MV-4-11 (cell line): Measurements from ENCODE around the gene SEC61A1.

Source experiments
- DNase-seq: peaks from one replicate; lab custom pipeline; 2025; lab: John Stamatoyannopoulos, UW

SEC61A1 gene

DNA sequence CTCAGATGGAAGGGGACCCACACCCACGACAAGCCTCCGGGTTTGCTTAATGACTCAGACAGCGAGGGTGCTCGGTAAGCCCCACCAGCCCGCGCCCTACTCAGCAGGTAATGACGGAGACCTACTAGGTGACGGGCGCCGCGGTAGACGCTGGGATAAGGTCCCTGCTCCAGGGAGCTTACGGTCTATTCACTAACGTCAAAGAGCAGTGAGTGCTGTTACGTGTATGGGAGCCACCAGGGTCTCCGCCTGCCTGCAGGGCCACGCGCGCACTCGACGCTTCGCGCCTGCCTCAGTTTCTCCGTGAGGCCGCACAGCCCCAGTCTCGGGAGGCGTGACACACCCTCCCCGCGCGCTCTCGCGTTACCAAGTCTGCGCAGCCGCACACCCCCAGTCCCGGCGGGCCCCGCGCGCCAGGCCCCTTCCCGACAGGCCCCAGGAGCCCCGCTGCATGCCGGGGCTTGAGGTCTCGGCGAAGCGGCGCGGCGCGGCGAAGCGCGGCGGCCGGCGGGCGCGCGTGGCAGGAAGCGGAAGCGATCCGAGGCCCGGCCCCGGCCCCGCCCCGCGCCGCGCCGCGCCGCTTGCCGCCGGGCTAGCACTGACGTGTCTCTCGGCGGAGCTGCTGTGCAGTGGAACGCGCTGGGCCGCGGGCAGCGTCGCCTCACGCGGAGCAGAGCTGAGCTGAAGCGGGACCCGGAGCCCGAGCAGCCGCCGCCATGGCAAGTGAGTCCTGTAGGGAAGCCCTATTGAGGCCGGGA lies at the start of gene SEC61A1:
Gene SEC61A1, plus strand, starts transcription at position 601 of the 758 bp plus-strand sequence. Its CDS starts 116 bp downstream, at position 717.
- DNase-seq, result peak; percentile 89

DNA sequence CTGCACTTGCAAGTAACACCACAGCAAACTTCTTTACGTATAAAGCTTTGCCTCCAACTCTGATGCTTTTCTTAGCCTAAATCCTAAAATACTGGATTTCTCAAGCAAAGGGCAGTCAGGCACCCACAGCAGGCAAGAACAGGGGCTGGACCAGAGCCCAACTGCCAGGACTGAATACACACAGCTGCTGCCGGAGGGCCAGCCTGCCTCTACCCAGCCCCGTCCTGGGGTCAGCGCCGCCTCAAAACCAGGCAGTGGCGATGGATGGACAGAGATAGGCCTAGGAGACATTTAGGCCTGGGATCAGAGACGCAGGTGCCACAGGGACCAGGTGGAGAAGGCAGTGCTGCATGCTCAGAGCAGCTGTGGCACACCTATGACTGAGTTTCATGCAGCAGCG lies 47.6 kb upstream of the SEC61A1 start:
- DNase-seq, result no peak

DNA sequence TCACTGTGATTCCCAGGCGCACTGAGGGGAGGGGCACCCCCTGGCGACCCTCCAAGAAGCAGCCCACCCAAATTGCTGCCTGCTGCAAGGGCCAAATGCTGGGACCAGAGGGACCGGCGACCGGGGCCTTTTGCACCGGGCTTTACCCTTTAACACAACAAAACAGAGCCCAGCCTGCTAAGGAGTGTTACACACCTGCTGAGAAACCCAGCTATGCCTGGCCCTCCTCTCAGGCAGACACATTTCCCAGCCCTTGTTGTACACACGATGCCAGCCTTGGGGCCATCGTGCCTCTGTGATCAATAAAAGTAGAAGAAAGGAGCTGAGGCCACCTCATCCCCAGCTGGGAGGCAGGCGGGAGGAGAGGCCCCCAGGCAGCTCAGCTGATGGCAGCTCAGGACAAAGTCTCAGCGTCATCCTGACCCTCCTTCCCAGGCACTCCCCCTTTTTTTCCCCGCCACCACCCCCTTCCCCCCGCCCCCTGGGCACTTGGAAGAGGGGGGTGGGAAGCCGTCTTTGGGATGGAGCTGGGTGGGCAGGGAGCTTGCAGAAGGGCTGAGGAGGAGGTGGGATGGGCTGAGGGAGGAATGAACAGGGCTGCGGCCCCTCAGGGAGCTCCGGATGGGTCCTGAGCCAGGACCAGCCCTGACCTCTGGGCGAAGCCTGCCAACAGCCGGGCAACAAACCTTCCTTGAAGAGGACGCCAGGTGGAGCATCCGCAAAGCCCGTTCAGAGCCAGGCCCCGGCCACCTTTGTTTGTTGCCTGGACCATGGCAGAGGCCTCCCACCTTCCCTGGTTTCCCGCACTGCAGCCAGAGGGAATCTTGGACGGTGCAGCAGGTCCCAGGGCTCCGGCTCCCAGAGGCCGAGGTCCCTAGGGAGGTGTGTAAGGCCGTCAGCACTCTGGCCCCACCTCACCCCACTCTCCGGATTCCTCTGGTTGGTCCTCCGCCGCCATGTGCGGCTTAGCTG lies 45.9 kb upstream of the SEC61A1 start:
- no peak for DNase-seq

DNA sequence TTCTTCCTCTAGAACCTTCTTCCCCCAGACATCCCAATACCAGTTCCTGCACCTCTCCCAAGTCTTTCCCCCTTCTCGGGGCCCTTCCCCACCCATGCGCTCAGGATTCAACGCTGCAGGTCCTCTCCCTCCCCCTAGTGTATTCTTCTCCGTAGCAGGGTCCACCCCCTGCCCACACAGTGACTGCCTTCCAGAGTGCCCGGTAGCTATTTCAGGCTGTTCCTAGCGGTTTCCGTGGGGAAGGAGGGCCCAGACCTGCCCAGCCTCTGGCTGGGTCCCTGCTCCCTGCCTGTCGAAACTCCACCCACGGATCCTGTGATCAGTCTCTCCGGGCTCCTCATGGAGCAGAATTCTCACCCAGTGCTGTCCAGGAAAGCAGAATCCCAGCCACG lies 45.2 kb upstream of the SEC61A1 start:
- DNase-seq, result no peak

DNA sequence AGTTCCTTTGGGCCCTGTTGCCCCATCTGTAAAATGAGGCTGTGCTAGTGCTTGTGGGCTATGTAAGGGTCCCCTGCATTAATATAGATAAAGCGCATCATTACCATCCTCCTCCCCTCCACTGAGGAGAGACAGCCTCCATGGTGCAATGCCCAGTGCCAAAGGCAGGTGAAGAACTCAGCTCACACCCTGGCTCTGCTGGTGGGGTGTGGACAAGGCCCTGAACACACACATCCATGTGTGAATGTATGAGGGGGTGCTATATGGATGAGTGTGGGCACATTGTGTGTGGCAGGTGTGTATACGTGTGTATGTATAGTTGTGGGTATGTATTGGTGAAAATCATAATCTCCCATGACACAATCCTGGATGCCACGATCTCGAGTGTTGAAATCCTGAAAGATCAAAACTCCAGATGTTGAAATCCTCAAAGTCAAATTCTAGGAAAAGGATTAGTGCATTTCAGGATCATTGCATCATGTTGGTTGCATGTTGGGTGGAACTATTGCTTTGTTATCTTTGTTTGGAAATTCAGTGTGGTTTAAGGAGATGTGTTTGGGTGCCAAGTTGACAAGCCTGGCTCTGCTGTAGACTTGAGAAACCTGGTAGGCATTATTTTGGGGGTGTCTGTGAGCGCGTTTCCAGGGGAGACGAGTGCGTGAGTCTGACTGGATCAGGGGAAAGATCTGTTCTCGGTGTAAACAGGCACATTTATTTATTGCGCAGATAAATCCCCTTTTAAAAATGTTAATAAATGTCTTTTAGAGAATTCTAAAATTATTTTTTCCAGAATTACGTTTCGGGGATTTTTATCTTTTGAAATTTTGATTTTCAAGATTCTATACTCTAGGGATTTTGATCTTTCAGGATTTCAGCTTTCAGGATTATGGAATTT lies 42.0 kb upstream of the SEC61A1 start:
- DNase-seq, result peak; percentile 85

DNA sequence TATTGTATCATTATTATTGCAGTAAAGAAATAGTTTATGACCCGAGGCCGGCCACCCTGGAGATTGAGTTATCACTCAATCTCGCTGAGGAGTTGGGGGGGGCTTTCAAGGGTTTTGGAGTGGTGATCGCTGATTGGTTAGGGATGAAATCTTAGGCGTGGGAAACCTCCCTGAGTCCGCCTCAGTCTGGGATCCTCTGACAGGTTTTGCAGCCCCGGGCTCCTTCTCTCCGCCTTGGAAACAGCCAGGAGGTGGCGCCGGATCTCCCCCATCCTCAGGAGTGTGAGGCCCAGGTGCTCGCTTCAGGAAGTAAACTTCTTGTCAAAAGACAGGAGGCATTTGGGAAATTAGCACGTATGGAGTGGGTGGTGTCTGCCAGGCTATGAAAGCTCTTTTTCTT lies 41.1 kb upstream of the SEC61A1 start:
- DNase-seq, result no peak

DNA sequence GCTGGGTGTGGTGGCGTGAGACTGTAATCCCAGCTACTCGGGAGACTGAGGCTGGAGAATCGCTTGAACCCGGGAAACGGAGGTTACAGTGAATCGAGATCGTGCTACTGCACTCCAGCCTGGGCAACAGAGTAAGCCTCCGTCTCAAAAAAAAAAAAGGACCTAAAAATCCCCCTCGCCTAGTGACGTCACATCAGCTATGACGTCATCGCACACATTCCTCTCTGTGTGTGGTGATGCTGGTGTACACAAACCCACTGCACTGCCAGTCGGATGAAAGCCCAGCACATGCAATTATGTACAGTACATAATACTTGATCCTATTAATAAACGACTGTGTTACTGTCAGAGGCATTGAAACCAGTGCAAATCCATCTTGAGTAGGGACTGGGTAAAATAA lies 40.2 kb upstream of the SEC61A1 start:
- peak; percentile 8 for DNase-seq

DNA sequence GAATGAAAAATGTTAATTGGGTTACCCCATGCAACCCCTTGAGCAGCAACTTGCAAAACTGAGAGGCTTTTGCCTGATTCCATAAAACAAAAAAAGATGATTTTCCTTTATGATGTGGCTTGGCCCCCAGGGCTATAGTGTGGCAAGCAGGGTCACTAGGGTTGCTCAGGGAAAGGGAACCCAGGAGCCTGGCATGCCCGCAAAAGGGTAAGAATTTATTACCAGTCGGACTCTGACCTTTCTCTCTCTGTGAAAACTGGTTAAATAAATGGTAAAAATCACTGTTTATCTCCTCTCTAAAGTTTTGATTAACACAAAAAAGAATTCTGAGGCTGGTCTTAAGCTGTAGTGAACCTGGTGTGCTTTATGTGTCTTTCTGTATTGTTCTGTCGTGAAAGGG lies 37.7 kb upstream of the SEC61A1 start:
- no peak for DNase-seq

DNA sequence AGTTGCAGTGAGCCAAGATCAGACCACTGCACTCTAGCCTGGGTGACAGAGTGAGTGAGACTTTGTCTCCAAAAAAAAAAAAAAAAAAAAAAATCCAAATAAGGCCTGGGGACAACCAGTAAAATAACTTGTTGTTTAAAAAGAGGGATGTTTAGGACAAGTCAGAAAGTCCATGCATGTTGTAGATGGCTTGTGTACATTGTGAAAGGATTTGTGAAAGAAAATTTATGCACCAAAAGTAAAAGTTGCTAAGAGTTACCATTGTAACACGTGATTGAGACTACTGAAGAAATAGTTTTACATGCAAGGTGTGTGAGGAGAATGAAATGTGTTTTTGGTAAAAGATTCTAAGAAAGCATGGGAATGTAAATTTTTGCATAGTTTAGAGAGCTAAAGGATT lies 35.7 kb upstream of the SEC61A1 start:
- no peak for DNase-seq

DNA sequence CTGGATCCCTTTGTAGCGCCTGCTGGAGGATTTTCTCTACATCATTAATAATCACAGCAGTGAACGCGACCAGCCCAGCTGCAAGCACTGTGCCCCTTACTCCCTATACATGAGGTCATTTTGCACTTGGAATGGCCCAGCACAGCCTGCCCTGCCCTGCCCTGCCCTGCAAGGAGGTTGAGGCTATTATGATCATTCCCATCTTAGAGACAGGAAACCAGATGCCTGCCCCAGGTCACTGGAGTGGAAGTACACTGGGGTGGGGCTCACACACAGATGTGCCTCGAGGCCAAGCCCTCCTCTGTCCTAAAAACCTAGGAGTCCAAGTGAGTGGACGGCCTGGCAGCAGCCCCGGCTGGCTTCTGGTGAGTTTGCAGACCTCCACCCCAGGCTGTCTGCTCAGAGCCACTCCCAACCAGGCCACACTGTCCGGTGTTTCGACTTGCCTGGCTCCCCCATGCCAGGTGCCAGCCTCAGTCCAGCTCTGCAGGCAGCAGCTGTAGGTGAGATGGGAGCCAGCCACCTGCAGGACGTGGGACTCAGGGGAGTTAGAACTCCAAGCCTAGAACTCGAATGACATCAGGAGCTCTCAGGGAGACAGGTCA lies 30.4 kb upstream of the SEC61A1 start:
- no peak for DNase-seq

DNA sequence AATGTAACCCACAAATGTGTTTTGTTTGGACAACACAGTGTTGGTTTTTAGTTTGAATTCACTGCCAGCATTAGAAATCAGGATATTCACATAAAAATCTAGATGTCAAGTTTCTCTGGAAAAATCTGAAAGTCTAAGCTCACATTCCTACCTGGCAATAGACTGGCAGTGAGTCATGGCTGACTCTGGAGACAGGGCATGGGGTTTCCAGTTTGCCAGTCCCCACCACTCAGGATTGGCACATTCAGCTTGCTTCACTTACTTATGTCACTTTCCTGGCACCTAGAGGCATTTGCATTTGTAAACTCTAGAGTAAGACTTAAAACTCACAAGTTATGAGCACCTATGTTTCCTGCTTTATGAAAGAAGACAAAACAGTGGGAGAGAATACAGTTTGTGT lies 19.1 kb upstream of the SEC61A1 start:
- no peak for DNase-seq

DNA sequence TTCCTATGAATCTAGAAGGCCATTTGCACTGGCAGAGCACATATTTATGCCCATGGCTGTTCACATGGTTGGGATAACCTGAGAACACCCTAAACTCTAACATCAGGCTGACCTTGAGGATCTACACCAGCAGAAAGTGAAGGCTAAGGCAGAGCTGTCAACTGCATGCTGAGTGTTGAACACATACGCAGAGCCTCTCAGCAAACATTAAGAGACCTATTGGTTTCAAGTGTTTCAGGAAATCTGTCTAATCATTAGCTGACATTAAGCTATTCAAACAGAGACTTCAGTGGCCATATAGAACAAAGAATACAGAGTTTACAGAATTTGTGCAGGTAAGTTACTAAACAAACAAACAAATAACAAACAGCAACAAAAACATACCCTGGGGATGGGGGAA lies 16.1 kb upstream of the SEC61A1 start:
- DNase-seq, result no peak

DNA sequence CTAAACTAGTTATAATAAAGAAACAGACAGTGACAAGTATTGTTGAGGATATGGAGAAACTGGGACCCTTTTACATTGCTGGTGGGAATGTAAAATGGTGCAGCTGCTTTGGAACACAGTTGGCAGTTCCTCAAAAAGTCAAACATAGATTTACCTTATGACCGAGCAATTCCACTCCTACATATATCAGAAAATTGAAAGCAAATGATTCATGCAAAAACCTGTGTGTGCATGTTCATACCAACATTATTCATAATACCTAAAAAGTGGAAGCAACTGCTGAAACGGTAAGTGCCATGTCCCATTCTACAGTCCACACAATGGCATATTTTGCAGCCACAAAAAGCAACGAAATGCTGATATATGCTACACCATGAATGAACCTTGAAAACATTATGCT lies 12.2 kb upstream of the SEC61A1 start:
- no peak for DNase-seq

DNA sequence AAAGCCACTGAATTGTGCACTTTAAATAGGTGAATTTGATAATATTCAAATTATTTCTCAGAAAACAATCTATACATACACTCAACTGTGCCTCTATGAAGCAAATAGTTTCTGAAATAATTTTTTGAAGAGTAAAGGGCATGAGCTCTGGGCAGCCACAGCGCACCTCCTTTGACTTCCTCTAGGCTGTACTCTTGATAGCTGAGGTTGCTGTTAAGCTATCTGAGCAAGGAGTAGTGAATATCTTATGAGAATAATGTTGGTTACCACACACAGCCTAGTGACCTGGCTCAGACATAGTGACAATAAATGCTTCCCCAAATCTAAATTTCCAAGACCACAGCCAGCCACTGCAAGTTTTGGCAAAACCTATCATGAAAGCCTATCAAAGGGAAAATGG lies 11.6 kb upstream of the SEC61A1 start:
- no peak for DNase-seq

DNA sequence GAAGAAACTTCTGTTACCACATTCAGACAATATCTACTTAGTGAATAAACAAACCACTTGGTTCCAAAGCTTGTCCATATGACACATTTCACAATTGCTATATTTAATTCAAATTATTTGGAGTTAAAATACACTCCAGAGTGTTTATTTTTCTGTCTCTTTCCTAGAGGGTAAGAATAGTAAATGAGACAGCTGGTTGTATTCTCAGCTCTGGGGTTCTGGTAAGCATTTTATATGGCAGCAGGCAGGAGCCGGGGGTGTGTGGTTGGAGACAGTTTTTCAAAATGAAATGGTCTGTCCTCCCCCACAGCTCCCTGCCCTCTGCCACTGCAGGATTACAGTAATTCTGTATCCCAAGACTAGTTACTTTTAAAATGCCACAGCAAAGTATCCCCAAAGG lies 10.9 kb upstream of the SEC61A1 start:
- DNase-seq, result no peak

DNA sequence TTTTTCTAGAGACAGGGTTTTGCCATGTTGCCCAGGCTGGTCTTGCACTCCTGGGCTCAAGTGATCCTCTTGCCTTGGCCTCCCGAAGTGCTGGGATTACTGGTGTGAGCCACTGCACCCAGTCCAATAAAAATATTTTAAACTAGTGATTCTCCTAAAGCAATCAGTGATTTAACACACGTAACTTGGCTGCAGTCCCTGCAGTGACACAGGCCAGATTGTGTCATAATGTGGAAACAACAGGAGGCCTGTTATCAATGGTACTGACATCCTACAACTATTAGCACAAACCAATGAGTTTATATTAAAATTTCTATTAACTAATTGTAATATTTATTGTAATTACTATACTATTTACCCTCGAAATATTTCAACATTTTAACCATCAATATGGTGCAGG lies 1.6 kb upstream of the SEC61A1 start:
- no peak for DNase-seq

DNA sequence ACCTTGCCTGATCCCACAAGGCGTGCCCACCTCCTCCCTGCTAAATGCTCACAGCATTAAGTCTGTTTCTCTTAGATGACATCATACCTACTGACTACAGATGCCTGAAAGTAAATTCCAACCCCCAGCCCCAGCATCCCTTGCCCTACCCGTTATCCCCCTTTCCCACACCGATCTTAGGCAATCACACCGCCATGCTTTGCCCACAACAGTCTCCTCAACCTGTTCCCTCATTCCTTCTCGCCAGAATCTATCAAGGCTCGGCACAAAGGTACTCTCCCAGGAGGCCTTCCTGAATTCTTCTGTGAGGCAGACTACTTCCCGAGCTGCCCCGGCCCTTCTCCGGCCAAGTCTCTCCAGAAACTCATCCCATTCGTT lies 789 bp upstream of the SEC61A1 start:
- DNase-seq, result no peak

DNA sequence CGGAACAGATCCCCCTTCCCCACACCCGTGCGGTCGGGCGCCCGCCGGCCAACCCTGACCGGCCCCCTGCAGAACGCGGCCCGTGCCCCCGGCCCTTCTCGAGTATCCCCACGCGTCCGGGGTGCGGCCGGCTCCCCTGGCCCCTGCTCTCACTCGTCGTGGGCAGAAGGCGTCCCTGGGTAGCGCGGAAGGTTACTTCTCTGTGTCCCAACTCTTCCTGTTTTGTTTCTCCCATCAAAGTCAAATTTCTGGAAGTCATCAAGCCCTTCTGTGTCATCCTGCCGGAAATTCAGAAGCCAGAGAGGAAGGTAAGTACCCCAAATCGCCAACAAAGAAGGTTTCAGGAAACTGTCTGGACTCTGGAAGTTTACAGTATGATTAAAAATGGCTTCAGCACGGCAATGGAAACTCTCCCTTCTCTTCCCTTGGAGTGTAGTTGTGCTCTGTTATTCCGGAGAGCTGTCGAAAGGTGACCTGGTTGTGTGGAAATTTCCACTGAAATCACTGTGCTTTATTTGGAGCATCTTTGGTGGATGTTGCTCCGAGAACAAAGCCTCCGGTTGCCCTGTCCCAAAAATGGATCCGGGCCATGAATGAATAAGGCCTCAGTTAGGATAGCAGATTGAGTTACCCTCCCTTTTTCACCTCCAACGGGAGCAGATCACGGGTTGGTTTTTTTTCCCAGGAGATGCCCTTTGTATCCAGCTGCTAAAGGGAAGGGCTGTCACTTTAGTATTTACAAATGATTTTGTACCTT lies 536 bp downstream of the SEC61A1 start:
- no peak for DNase-seq

DNA sequence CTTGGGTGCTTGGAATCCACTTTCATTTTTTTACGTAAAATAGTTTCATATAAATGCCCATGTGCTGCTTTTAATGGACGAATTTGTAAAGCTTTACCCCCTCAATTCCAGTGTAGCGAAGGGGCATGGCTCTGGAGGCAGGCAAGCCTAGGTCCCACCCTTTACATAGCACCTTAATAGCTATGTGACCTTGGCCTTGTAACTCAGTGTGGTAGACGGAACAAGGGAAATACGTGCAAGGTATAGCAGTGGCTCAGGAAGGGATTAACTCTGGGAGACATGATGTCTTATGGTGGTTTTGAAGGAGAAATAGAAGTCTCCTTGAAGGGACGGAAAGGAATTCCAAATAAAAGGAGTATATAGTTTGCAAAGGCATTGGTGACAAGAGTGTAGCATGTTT lies 1.4 kb downstream of the SEC61A1 start:
- DNase-seq, result no peak

DNA sequence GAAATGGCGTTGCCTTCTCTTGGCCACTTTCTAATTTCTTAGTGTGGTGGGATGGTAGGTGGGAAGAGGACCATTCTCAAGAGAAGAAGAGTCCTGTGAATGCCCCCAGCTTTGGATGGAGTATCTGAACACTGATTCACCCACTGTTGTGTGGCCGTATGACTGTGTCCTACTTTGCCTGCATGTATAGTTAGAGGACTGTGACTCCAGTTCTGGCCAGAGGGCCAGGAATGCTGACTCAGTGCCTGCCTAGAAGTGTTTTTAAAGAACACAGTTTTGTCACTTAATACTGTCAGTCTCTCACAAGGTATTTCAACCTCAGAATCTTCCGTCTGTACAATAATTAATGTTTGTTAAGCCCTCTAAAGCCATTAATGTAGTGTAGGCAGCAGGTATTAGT lies 2.1 kb downstream of the SEC61A1 start:
- DNase-seq, result no peak

DNA sequence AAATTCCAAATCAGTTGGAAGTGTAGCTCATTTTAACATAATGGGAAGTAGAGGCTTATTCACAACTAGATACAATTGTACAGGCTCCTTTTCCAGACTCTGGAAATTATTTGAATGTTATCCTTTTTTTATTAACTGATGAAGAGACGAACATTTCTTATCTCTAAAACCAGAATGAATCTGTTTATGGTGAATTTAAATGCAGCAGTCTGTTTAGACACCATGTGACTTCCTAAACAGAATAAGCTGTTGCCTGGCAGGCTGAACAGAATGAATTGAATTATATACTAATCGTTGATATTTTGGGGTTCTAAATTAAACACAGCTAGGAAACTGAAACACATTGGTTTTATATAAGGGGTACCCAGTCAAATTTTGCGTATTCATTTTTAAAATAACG lies 4.0 kb downstream of the SEC61A1 start:
- DNase-seq, result no peak
